PC-3 (cell line): Measurements from ENCODE around the gene SPRED3. TPM values are rescaled to one million over a fixed set of nuclear protein-coding genes. Genes with fewer than 3 reads are reported as not detected.

Source experiments
- ATAC-seq: fragments of 200-7000 bp; cut with Tn5 transposase; 2 replicates; pipeline ENCODE4 v1.9.1; 2020; ENCODE audit warnings: mild to moderate bottlenecking, moderate library complexity
- BruUV-seq: library from RNA; stranded (reverse); fragments of 400-500 nt; replicated peaks from 2 replicates; lab custom pipeline; 2021; lab: Mats Ljungman, UMichigan
- CTCF ChIA-PET: fragments of 300-600 bp; sonication (Branson Sonifier 250); formaldehyde crosslinking; loops from one replicate; lab custom pipeline; 2022; ENCODE audit warnings: antibody characterized with exemption; lab: Charles Lee
- POLR2A ChIA-PET: fragments of 300-600 bp; sonication (Branson Sonifier 250); formaldehyde crosslinking; loops from one replicate; lab custom pipeline; 2022; ENCODE audit warnings: antibody characterized with exemption; ENCODE audit not compliant: unreplicated experiment; lab: Charles Lee
- DNase-seq: peaks from one replicate; pipeline ENCODE4 v3.0.0-alpha.2; 2015
- H2AFZ ChIP-seq: fragments of 300-600 bp; sonication (generic); 2 replicates; pipeline ENCODE4 v1.6.0; 2016; ENCODE audit warnings: antibody characterized with exemption, low read length
- H3F3A ChIP-seq: fragments of 300-600 bp; sonication (generic); one replicate; pipeline ENCODE4 v1.6.0; 2017; ENCODE audit warnings: antibody characterized with exemption, low read length, control low read depth, mild to moderate bottlenecking; ENCODE audit not compliant: unreplicated experiment
- H3K27ac ChIP-seq: fragments of 300-600 bp; sonication (generic); 2 replicates; pipeline ENCODE4 v1.5.1; 2016; ENCODE audit warnings: mild to moderate bottlenecking, low read length
- H3K27me3 ChIP-seq: fragments of 300-600 bp; sonication (generic); 2 replicates; pipeline ENCODE4 v1.6.1; 2016; ENCODE audit warnings: low read length, mixed read lengths
- H3K36me3 ChIP-seq: fragments of 300-600 bp; sonication (generic); 2 replicates; pipeline ENCODE4 v1.6.1; 2016; ENCODE audit warnings: low read depth, mixed run types, low read length, mixed read lengths
- H3K4me1 ChIP-seq: fragments of 300-600 bp; sonication (generic); 2 replicates; pipeline ENCODE4 v1.5.1; 2016; ENCODE audit warnings: low read length; ENCODE audit not compliant: insufficient read depth
- H3K4me2 ChIP-seq: fragments of 300-600 bp; sonication (generic); 2 replicates; pipeline ENCODE4 v1.6.0; 2016; ENCODE audit warnings: low read length
- H3K4me3 ChIP-seq: fragments of 300-600 bp; sonication (generic); 2 replicates; pipeline ENCODE4 v1.5.1; 2016; ENCODE audit warnings: mild to moderate bottlenecking, low read length, mixed read lengths
- H3K79me2 ChIP-seq: fragments of 300-600 bp; sonication (generic); 2 replicates; pipeline ENCODE4 v1.6.1; 2017; ENCODE audit warnings: low read length, mixed read lengths
- H3K9ac ChIP-seq: fragments of 300-600 bp; sonication (generic); 2 replicates; pipeline ENCODE4 v1.6.0; 2016; ENCODE audit warnings: mild to moderate bottlenecking, low read length
- H3K9me2 ChIP-seq: fragments of 300-600 bp; sonication (generic); replicated peaks from 2 replicates; pipeline ENCODE4 v1.6.1; 2016; ENCODE audit warnings: mixed run types, low read length, mixed read lengths
- H3K9me3 ChIP-seq: fragments of 300-600 bp; sonication (generic); 2 replicates; pipeline ENCODE4 v1.6.1; 2016; ENCODE audit warnings: low read length, mixed read lengths
- H4K20me1 ChIP-seq: fragments of 300-600 bp; sonication (generic); 2 replicates; pipeline ENCODE4 v1.6.1; 2016; ENCODE audit warnings: low read length, mixed read lengths
- CTCF ChIP-seq: fragments of 300-600 bp; sonication (generic); conservative IDR thresholded peaks from 2 replicates; pipeline ENCODE4 v1.5.1; 2017; ENCODE audit warnings: antibody characterized with exemption, low read depth, mild to moderate bottlenecking, low read length
- EZH2 ChIP-seq: fragments of 300-600 bp; sonication (generic); IDR thresholded peaks from one replicate; pipeline ENCODE4 v1.6.1; 2017; ENCODE audit warnings: antibody characterized with exemption, mild to moderate bottlenecking, low read length; ENCODE audit not compliant: unreplicated experiment
- EZH2phosphoT487 ChIP-seq: fragments of 300-600 bp; sonication (generic); IDR thresholded peaks from 2 replicates; pipeline ENCODE4 v1.6.1; 2018; ENCODE audit warnings: mild to moderate bottlenecking, antibody characterized with exemption, low read length, borderline replicate concordance
- intact Hi-C: fragments of 100-400 bp; cut with micrococcal nuclease; formaldehyde crosslinking; loops from 2 replicates; pipeline ENCODE4 v1.9.0; 2023
- total RNA-seq: library from RNA; depleted of rRNA; stranded (reverse); fragments of >200 nt; gene quantifications from 2 replicates; pipeline ENCODE4 v1.2.3, GENCODE V29; 2014

The SPRED3 gene
- total RNA-seq, 1 experiment from 2014 or later, result 4.1 TPM

DNA sequence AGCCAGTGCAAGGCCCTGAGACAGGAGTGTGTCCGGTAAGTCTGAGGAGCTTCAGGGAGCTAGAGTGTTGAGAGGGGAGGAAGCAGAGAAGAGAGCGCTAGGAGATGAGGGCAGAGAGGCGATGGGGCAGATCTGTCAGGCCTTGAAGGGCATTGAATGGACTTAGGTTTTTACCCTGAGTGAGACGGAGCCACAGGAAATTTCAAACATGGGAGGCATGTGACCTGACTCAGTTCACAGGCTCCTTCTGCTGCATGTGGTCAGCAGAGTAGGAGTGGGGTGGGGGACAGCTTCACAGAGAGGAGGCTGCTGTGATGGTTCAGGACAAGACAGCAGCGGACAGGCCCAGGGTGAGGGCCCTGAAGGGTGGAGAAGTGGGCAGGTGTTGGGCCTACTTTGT, 11.9 kb downstream of the SPRED3 start:
- no peak overlapping the region for H3K4me2 ChIP-seq
- intact Hi-C loops, result loop anchor here (10.0 kb wide), 1 partner anchor 554 kb away; no protein-coding TSS in a partner anchor
- H3K4me3 ChIP-seq, result no peak overlapping the region
- no peaks in the 10 kb centered on the region for H3K9me3 ChIP-seq
- H3K9me2 ChIP-seq, result no peaks in the 10 kb centered on the region
- no peak overlapping the region for H3K27ac ChIP-seq
- 0 out of 2 replicates have a peak, but pooled peaks cover 4% of the 10 kb centered on the region for H3K79me2 ChIP-seq
- H3K27me3 ChIP-seq, result no peaks in the 10 kb centered on the region
- H2AFZ ChIP-seq, result no peak overlapping the region
- no peaks in the 10 kb centered on the region for H3F3A ChIP-seq
- TF ChIP-seq EZH2, result no peak
- TF ChIP-seq CTCF, result no peak
- no peak for TF ChIP-seq EZH2phosphoT487
- no peak for DNase-seq
- peaks cover 8% of the 10 kb centered on the region; the same call in 1 of the 2 replicates for H3K4me1 ChIP-seq
- BruUV-seq, result no TSS peak
- H3K9ac ChIP-seq, result no peak overlapping the region
- ChIA-PET CTCF (no interaction called here), POLR2A (no interaction called here)
- no peak for ATAC-seq
- H3K36me3 ChIP-seq, result no peaks in the 10 kb centered on the region
- no peaks in the 10 kb centered on the region for H4K20me1 ChIP-seq

DNA sequence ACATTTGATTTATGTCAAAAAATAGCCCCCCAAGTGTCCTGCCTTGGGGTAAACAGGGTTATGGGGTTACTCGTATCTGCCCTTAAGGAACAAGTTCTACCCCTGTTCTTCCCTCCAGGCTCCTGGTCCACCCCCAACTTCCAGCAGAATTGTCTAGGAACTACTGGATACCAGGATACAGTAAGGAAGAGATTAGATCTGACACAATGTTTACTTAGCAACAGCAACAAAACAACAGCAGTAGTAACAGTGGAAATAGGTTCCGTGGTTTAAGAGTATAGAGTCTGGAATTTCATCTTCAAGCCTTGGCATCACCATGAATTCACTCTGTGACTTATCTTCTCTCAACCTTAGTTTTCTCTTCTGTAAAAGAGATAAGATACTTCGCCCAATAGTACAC, 12.7 kb downstream of the SPRED3 start:
- peak; percentile 58 for DNase-seq
- CTCF ChIA-PET, result no interaction called here

More for the DNA sequence above, 12.7 kb downstream of the SPRED3 start:
- H3K79me2 ChIP-seq, result 0 out of 2 replicates have a peak, but pooled peaks cover 4% of the 10 kb centered on the region
- TF ChIP-seq CTCF, result no peak
- no peak for TF ChIP-seq EZH2phosphoT487
- no peak for TF ChIP-seq EZH2
- H3K9me2 ChIP-seq, result no peaks in the 10 kb centered on the region
- peaks cover 8% of the 10 kb centered on the region; the same call in 1 of the 2 replicates for H3K4me1 ChIP-seq
- no peaks in the 10 kb centered on the region for H3K27me3 ChIP-seq
- H3K27ac ChIP-seq, result no peak overlapping the region
- no peak overlapping the region for H3K9ac ChIP-seq
- intact Hi-C loops, result loop anchor here (10.0 kb wide), 1 partner anchor 554 kb away; no protein-coding TSS in a partner anchor
- no peaks in the 10 kb centered on the region for H3K36me3 ChIP-seq
- ATAC-seq, result peak; percentile 14; the same call in 1 of the 2 replicates
- no peaks in the 10 kb centered on the region for H4K20me1 ChIP-seq
- no peak overlapping the region for H2AFZ ChIP-seq
- no peaks in the 10 kb centered on the region for H3K9me3 ChIP-seq
- no peaks in the 10 kb centered on the region for H3F3A ChIP-seq
- POLR2A ChIA-PET, result no interaction called here
- no peak overlapping the region for H3K4me2 ChIP-seq
- H3K4me3 ChIP-seq, result no peak overlapping the region
- no TSS peak for BruUV-seq
